ENCODE measurements around the gene MCC.

The MCC gene

DNA sequence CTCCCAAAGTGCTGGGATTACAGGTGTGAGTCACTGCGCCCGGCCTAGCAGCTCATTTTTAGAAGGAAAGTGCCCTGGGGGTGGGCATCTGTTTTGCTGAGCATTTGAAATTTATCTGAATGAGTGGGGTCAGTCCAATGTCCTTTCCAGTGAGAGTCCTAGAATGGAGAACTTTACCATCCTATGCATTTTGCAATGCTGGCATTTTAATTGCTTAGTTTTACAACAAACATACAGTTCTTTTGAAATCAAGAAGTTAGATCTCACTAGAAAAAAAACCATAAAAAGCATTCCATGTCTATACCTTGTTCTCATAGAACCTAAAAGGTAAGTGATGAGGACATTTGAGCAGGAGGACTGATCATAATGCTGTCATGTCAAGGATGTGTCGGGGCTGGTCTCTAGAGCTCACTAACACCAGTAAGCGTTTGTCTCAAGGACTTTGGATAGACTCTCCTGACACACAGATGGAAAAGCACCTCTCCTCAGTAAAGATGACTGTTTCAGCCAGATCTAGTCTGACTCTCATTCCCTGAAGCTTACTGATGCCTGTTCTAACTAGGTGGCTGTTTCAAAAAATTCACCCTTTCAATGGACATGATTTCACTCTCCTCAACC is 427.7 kb downstream of the MCC start:
- Histone ChIP-seq H3K36me3 (ENCODE audit: insufficient read depth, insufficient read length, low read length) (peaks cover 28% of the 10 kb centered on the region), H3K9me3 (ENCODE audit: insufficient read depth, low read length) (no peaks in the 10 kb centered on the region), H3K4me3 (ENCODE audit: insufficient read length, low read depth) (no peak overlapping the region), H3K9ac (ENCODE audit: insufficient read length, low read depth) (no peak overlapping the region), H3K4me1 (ENCODE audit: insufficient read depth, insufficient read length) (peaks cover 4% of the 10 kb centered on the region), H3K27me3 (ENCODE audit: insufficient read depth, insufficient read length) (no peaks in the 10 kb centered on the region)
- TF ChIP-seq SUZ12 (IDR thresholded peaks at IDR 0.05; ENCODE audit: extremely low read depth, insufficient read depth, insufficient read length) (no peak), YY1 (IDR thresholded peaks at IDR 0.05; ENCODE audit: insufficient read depth, insufficient read length) (no peak), ZNF274 (IDR thresholded peaks at IDR 0.05; ENCODE audit: low read depth, low read length) (no peak)
- DNase-seq (ENCODE audit: low read depth, low spot score), result no peak

- Histone ChIP-seq H3K36me3 (ENCODE audit: insufficient read depth, insufficient read length, low read length) (peaks cover 27% of the 10 kb centered on the region), H3K4me1 (ENCODE audit: insufficient read depth, insufficient read length) (peaks cover 4% of the 10 kb centered on the region), H3K27me3 (ENCODE audit: insufficient read depth, insufficient read length) (no peaks in the 10 kb centered on the region), H3K9ac (ENCODE audit: insufficient read length, low read depth) (no peak overlapping the region), H3K9me3 (ENCODE audit: insufficient read depth, low read length) (no peaks in the 10 kb centered on the region), H3K4me3 (ENCODE audit: insufficient read length, low read depth) (no peak overlapping the region)
- TF ChIP-seq SUZ12 (IDR thresholded peaks at IDR 0.05; ENCODE audit: extremely low read depth, insufficient read depth, insufficient read length) (no peak), ZNF274 (IDR thresholded peaks at IDR 0.05; ENCODE audit: low read depth, low read length) (no peak), YY1 (IDR thresholded peaks at IDR 0.05; ENCODE audit: insufficient read depth, insufficient read length) (no peak)
- DNase-seq (ENCODE audit: low read depth, low spot score), result no peak
Measured at GRCh38 chr5:113059232-113060040, 428.8 kb downstream of the MCC start.

- Histone ChIP-seq H3K9ac (ENCODE audit: insufficient read length, low read depth) (no peak overlapping the region), H3K9me3 (ENCODE audit: insufficient read depth, low read length) (no peaks in the 10 kb centered on the region), H3K4me3 (ENCODE audit: insufficient read length, low read depth) (no peak overlapping the region), H3K27me3 (ENCODE audit: insufficient read depth, insufficient read length) (no peaks in the 10 kb centered on the region), H3K4me1 (ENCODE audit: insufficient read depth, insufficient read length) (peaks cover 4% of the 10 kb centered on the region), H3K36me3 (ENCODE audit: insufficient read depth, insufficient read length, low read length) (peaks cover 23% of the 10 kb centered on the region)
- no peak for DNase-seq (ENCODE audit: low read depth, low spot score)
- TF ChIP-seq SUZ12 (IDR thresholded peaks at IDR 0.05; ENCODE audit: extremely low read depth, insufficient read depth, insufficient read length), result no peak
- TF ChIP-seq ZNF274 (IDR thresholded peaks at IDR 0.05; ENCODE audit: low read depth, low read length), result no peak
- TF ChIP-seq YY1 (IDR thresholded peaks at IDR 0.05; ENCODE audit: insufficient read depth, insufficient read length), result no peak
Measured at GRCh38 chr5:113058706-113059226, 429.5 kb downstream of the MCC start.

- Histone ChIP-seq H3K4me1 (ENCODE audit: insufficient read depth, insufficient read length) (peaks cover 4% of the 10 kb centered on the region), H3K4me3 (ENCODE audit: insufficient read length, low read depth) (no peak overlapping the region), H3K27me3 (ENCODE audit: insufficient read depth, insufficient read length) (no peaks in the 10 kb centered on the region), H3K9me3 (ENCODE audit: insufficient read depth, low read length) (no peaks in the 10 kb centered on the region), H3K36me3 (ENCODE audit: insufficient read depth, insufficient read length, low read length) (peaks cover 21% of the 10 kb centered on the region), H3K9ac (ENCODE audit: insufficient read length, low read depth) (no peak overlapping the region)
- TF ChIP-seq SUZ12 (IDR thresholded peaks at IDR 0.05; ENCODE audit: extremely low read depth, insufficient read depth, insufficient read length) (no peak), YY1 (IDR thresholded peaks at IDR 0.05; ENCODE audit: insufficient read depth, insufficient read length) (no peak), ZNF274 (IDR thresholded peaks at IDR 0.05; ENCODE audit: low read depth, low read length) (no peak)
- no peak for DNase-seq (ENCODE audit: low read depth, low spot score)
Measured at GRCh38 chr5:113058269-113058668, 430.0 kb downstream of the MCC start.

DNA sequence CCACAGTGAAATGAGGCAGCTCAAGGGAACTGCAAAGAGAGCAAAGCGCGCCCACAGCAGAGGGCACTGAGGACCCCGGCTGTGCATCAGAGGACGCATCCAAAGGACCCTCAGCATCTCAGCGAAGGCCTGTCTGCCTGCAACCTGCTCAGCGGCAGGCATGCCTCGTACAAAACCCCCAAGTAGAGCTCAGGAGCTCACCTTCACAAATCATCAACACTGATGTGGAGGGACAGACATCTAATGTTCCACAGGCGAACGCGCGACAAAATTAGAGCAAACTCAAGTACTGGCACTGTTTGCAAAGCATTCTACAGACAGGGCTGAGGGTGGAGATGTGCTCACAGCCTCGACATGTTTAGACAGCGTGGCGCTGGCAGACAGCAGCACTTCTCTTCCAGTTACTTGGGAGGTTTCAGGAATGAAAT is 430.7 kb downstream of the MCC start:
- H3K4me1 ChIP-seq (ENCODE audit: insufficient read depth, insufficient read length), result peaks cover 4% of the 10 kb centered on the region
- H3K36me3 ChIP-seq (ENCODE audit: insufficient read depth, insufficient read length, low read length), result peaks cover 15% of the 10 kb centered on the region
- H3K27me3 ChIP-seq (ENCODE audit: insufficient read depth, insufficient read length), result no peaks in the 10 kb centered on the region
- H3K9ac ChIP-seq (ENCODE audit: insufficient read length, low read depth), result no peak overlapping the region
- no peak overlapping the region for H3K4me3 ChIP-seq (ENCODE audit: insufficient read length, low read depth)
- TF ChIP-seq YY1 (IDR thresholded peaks at IDR 0.05; ENCODE audit: insufficient read depth, insufficient read length), result no peak
- no peak for TF ChIP-seq SUZ12 (IDR thresholded peaks at IDR 0.05; ENCODE audit: extremely low read depth, insufficient read depth, insufficient read length)
- no peak for TF ChIP-seq ZNF274 (IDR thresholded peaks at IDR 0.05; ENCODE audit: low read depth, low read length)
- no peaks in the 10 kb centered on the region for H3K9me3 ChIP-seq (ENCODE audit: insufficient read depth, low read length)
- no peak for DNase-seq (ENCODE audit: low read depth, low spot score)

GRCh38 chr5:113056988-113057387 is 431.3 kb downstream of the MCC start:
- TF ChIP-seq YY1 (IDR thresholded peaks at IDR 0.05; ENCODE audit: insufficient read depth, insufficient read length), result no peak
- no peak for TF ChIP-seq ZNF274 (IDR thresholded peaks at IDR 0.05; ENCODE audit: low read depth, low read length)
- TF ChIP-seq SUZ12 (IDR thresholded peaks at IDR 0.05; ENCODE audit: extremely low read depth, insufficient read depth, insufficient read length), result no peak
- Histone ChIP-seq H3K4me1 (ENCODE audit: insufficient read depth, insufficient read length) (peaks cover 4% of the 10 kb centered on the region), H3K4me3 (ENCODE audit: insufficient read length, low read depth) (no peak overlapping the region), H3K36me3 (ENCODE audit: insufficient read depth, insufficient read length, low read length) (peaks cover 14% of the 10 kb centered on the region), H3K9ac (ENCODE audit: insufficient read length, low read depth) (no peak overlapping the region), H3K9me3 (ENCODE audit: insufficient read depth, low read length) (no peaks in the 10 kb centered on the region), H3K27me3 (ENCODE audit: insufficient read depth, insufficient read length) (no peaks in the 10 kb centered on the region)
- no peak for DNase-seq (ENCODE audit: low read depth, low spot score)

GRCh38 chr5:113054899-113055298 is 433.4 kb downstream of the MCC start:
- no peak for TF ChIP-seq SUZ12 (IDR thresholded peaks at IDR 0.05; ENCODE audit: extremely low read depth, insufficient read depth, insufficient read length)
- no peak for TF ChIP-seq YY1 (IDR thresholded peaks at IDR 0.05; ENCODE audit: insufficient read depth, insufficient read length)
- TF ChIP-seq ZNF274 (IDR thresholded peaks at IDR 0.05; ENCODE audit: low read depth, low read length), result no peak
- peaks cover 18% of the 10 kb centered on the region for H3K36me3 ChIP-seq (ENCODE audit: insufficient read depth, insufficient read length, low read length)
- peaks cover 4% of the 10 kb centered on the region for H3K4me1 ChIP-seq (ENCODE audit: insufficient read depth, insufficient read length)
- no peaks in the 10 kb centered on the region for H3K27me3 ChIP-seq (ENCODE audit: insufficient read depth, insufficient read length)
- no peak overlapping the region for H3K9ac ChIP-seq (ENCODE audit: insufficient read length, low read depth)
- H3K9me3 ChIP-seq (ENCODE audit: insufficient read depth, low read length), result no peaks in the 10 kb centered on the region
- no peak for DNase-seq (ENCODE audit: low read depth, low spot score)
- no peak overlapping the region for H3K4me3 ChIP-seq (ENCODE audit: insufficient read length, low read depth)
